ENCODE measurements around the gene LRPAP1. TPM values are rescaled to one million over a fixed set of nuclear protein-coding genes. Genes with fewer than 3 reads are reported as not detected.

The LRPAP1 gene
- total RNA-seq, 1 donor = 82.9 TPM

DNA sequence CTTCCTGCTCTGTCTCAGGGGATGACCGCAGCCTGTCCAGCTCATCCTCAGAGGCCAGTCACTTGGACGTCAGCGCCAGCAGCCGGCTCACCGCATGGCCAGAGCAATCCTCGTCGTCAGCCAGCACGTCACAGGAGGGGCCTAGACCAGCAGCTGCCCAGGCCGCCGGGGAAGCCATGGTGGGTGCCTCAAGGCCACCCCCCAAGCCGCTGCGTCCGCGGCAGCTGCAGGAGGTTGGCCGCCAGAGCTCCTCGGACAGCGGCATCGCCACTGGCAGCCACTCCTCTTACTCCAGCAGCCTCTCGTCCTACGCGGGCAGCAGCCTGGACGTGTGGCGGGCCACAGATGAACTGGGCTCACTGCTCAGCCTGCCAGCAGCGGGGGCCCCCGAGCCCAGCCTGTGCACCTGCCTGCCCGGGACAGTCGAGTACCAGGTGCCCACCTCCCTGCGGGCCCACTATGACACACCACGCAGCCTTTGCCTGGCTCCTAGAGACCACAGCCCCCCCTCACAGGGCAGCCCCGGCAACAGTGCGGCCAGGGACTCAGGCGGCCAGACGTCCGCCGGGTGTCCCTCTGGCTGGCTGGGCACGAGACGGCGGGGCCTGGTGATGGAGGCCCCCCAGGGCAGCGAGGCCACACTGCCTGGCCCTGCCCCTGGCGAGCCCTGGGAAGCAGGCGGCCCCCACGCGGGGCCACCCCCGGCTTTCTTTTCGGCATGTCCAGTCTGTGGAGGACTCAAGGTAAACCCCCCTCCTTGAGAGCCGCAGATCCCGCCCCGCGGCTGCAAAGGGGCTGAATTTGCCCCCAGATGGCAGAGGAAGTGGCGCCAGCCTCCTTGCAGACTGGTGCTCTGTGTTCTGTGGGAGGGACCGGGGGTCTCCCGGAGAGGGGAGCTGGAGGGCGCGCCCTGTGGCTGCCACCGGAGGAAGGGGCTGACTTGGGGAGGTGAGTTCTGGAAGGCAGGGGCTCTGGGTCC lies 39.2 kb downstream of the LRPAP1 start:
- H3K4me1 ChIP-seq (ENCODE audit: insufficient read depth, low read length) = peaks cover 24% of the 10 kb centered on the region
- H3K9me3 ChIP-seq (ENCODE audit: low read depth, low read length) = no peaks in the 10 kb centered on the region
- H3K27ac ChIP-seq (ENCODE audit: low read depth, low read length) = peak overlapping the region; percentile 48
- no peak overlapping the region for H3K4me3 ChIP-seq (ENCODE audit: insufficient read depth, low read length)
- TF ChIP-seq, protein P1, sequence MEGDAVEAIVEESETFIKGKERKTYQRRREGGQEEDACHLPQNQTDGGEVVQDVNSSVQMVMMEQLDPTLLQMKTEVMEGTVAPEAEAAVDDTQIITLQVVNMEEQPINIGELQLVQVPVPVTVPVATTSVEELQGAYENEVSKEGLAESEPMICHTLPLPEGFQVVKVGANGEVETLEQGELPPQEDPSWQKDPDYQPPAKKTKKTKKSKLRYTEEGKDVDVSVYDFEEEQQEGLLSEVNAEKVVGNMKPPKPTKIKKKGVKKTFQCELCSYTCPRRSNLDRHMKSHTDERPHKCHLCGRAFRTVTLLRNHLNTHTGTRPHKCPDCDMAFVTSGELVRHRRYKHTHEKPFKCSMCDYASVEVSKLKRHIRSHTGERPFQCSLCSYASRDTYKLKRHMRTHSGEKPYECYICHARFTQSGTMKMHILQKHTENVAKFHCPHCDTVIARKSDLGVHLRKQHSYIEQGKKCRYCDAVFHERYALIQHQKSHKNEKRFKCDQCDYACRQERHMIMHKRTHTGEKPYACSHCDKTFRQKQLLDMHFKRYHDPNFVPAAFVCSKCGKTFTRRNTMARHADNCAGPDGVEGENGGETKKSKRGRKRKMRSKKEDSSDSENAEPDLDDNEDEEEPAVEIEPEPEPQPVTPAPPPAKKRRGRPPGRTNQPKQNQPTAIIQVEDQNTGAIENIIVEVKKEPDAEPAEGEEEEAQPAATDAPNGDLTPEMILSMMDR (IDR thresholded peaks at IDR 0.05; ENCODE audit: extremely low read depth, low read depth, low read length) = no peak
- no peaks in the 10 kb centered on the region for H3K36me3 ChIP-seq (ENCODE audit: insufficient read depth, low read length)
- H3K27me3 ChIP-seq (ENCODE audit: insufficient read depth, low read length) = peaks cover 3% of the 10 kb centered on the region
- H2AFZ ChIP-seq (ENCODE audit: low read length) = no peak overlapping the region
- H3K4me2 ChIP-seq (ENCODE audit: insufficient read depth, low read length) = no peak overlapping the region
- peaks cover 4% of the 10 kb centered on the region for H4K20me1 ChIP-seq (ENCODE audit: insufficient read depth, low read length)
- DNase-seq (ENCODE audit: insufficient read length, low spot score, missing footprints) = peak; percentile 94
- no peaks in the 10 kb centered on the region for H3K79me2 ChIP-seq (ENCODE audit: insufficient read depth, low read length)

- peaks cover 24% of the 10 kb centered on the region for H3K4me1 ChIP-seq (ENCODE audit: insufficient read depth, low read length)
- peaks cover 3% of the 10 kb centered on the region for H3K27me3 ChIP-seq (ENCODE audit: insufficient read depth, low read length)
- H2AFZ ChIP-seq (ENCODE audit: low read length) = no peak overlapping the region
- H3K27ac ChIP-seq (ENCODE audit: low read depth, low read length) = peak overlapping the region; percentile 48
- peaks cover 4% of the 10 kb centered on the region for H4K20me1 ChIP-seq (ENCODE audit: insufficient read depth, low read length)
- DNase-seq (ENCODE audit: insufficient read length, low spot score, missing footprints) = peak; percentile 96
- TF ChIP-seq, protein P1 (IDR thresholded peaks at IDR 0.05; ENCODE audit: extremely low read depth, low read depth, low read length) = no peak
- H3K9me3 ChIP-seq (ENCODE audit: low read depth, low read length) = no peaks in the 10 kb centered on the region
- no peak overlapping the region for H3K4me3 ChIP-seq (ENCODE audit: insufficient read depth, low read length)
- H3K79me2 ChIP-seq (ENCODE audit: insufficient read depth, low read length) = no peaks in the 10 kb centered on the region
- H3K36me3 ChIP-seq (ENCODE audit: insufficient read depth, low read length) = no peaks in the 10 kb centered on the region
- peak overlapping the region; percentile 65 for H3K4me2 ChIP-seq (ENCODE audit: insufficient read depth, low read length)
Measured at GRCh38 chr4:3491681-3492405, 40.4 kb downstream of the LRPAP1 start.

GRCh38 chr4:3489451-3489962 lies 42.7 kb downstream of the LRPAP1 start:
- Histone ChIP-seq H3K27ac (ENCODE audit: low read depth, low read length) (no peak overlapping the region), H2AFZ (ENCODE audit: low read length) (no peak overlapping the region), H3K79me2 (ENCODE audit: insufficient read depth, low read length) (no peaks in the 10 kb centered on the region), H4K20me1 (ENCODE audit: insufficient read depth, low read length) (no peaks in the 10 kb centered on the region), H3K4me2 (ENCODE audit: insufficient read depth, low read length) (no peak overlapping the region), H3K4me3 (ENCODE audit: insufficient read depth, low read length) (peak overlapping the region; percentile 10), H3K4me1 (ENCODE audit: insufficient read depth, low read length) (peaks cover 33% of the 10 kb centered on the region), H3K36me3 (ENCODE audit: insufficient read depth, low read length) (no peaks in the 10 kb centered on the region), H3K9me3 (ENCODE audit: low read depth, low read length) (no peaks in the 10 kb centered on the region), H3K27me3 (ENCODE audit: insufficient read depth, low read length) (peaks cover 3% of the 10 kb centered on the region)
- TF ChIP-seq, protein P1 (IDR thresholded peaks at IDR 0.05; ENCODE audit: extremely low read depth, low read depth, low read length) = no peak
- DNase-seq (ENCODE audit: insufficient read length, low spot score, missing footprints) = peak; percentile 96
